ENCODE results near the gene ADNP2.

GRCh38 chr18:80095414-80095813, 13.6 kb upstream of the ADNP2 start:
- TF ChIP-seq CTCF (conservative IDR thresholded peaks at IDR 0.05) (no peak), EZH2 (IDR thresholded peaks at IDR 0.05; ENCODE audit: low read depth) (no peak)
